H9 (cell line): ENCODE measurements around the gene SLCO2A1. TPM values are rescaled to one million over a fixed set of nuclear protein-coding genes. Genes with fewer than 3 reads are reported as not detected.

ENCODE experiments used
- DNase-seq: peaks from one replicate; pipeline ENCODE4 v3.0.0-alpha.2; 2017
- H2AFZ ChIP-seq: one replicate; pipeline ENCODE4 v1.6.1; 2013; ENCODE audit warnings: mild to moderate bottlenecking, low read length, control low read depth, moderate library complexity
- H2AK5ac ChIP-seq: 2 replicates; pipeline ENCODE4 v1.6.1; 2013; ENCODE audit warnings: low read length, control low read depth, mixed read lengths; ENCODE audit not compliant: insufficient read length
- H2BK120ac ChIP-seq: one replicate; pipeline ENCODE4 v1.6.1; 2013; ENCODE audit warnings: low read depth, mild to moderate bottlenecking, low read length, control low read depth, inconsistent platforms; ENCODE audit not compliant: poor library complexity, severe bottlenecking
- H2BK12ac ChIP-seq: 2 replicates; pipeline ENCODE4 v1.6.1; 2013; ENCODE audit warnings: low read length, control low read depth, mixed read lengths, low read depth; ENCODE audit not compliant: insufficient read length
- H2BK15ac ChIP-seq: 2 replicates; pipeline ENCODE4 v1.6.1; 2013; ENCODE audit warnings: low read depth, low read length, control low read depth
- H2BK20ac ChIP-seq: one replicate; pipeline ENCODE4 v1.6.1; 2013; ENCODE audit warnings: low read depth, mild to moderate bottlenecking, low read length, control low read depth, inconsistent platforms; ENCODE audit not compliant: poor library complexity, severe bottlenecking
- H2BK5ac ChIP-seq: 2 replicates; pipeline ENCODE4 v1.6.1; 2013; ENCODE audit warnings: low read length, control low read depth, mixed read lengths; ENCODE audit not compliant: insufficient read length
- H3K14ac ChIP-seq: 2 replicates; pipeline ENCODE4 v1.6.1; 2013; ENCODE audit warnings: low read length, control low read depth; ENCODE audit not compliant: insufficient read depth
- H3K18ac ChIP-seq: 2 replicates; pipeline ENCODE4 v1.6.1; 2013; ENCODE audit warnings: low read depth, mild to moderate bottlenecking, mixed read lengths, low read length, control low read depth; ENCODE audit not compliant: insufficient read length
- H3K23ac ChIP-seq: 2 replicates; pipeline ENCODE4 v1.6.1; 2013; ENCODE audit warnings: low read length, control low read depth, mixed read lengths, low read depth; ENCODE audit not compliant: insufficient read length
- H3K23me2 ChIP-seq: 2 replicates; pipeline ENCODE4 v1.6.1; 2013; ENCODE audit warnings: low read depth, mild to moderate bottlenecking, mixed read lengths, low read length, control low read depth; ENCODE audit not compliant: insufficient read length, poor library complexity, severe bottlenecking
- H3K27ac ChIP-seq: 2 replicates; pipeline ENCODE4 v1.5.1; 2013; ENCODE audit warnings: low read length, control low read depth, mixed read lengths, low read depth; ENCODE audit not compliant: insufficient read length
- H3K27me3 ChIP-seq: 2 replicates; pipeline ENCODE4 v1.6.1; 2013; ENCODE audit warnings: low read length, control low read depth, inconsistent platforms; ENCODE audit not compliant: insufficient read depth
- H3K4ac ChIP-seq: 2 replicates; pipeline ENCODE4 v1.6.1; 2013; ENCODE audit warnings: low read depth, mild to moderate bottlenecking, control low read depth, inconsistent platforms, low read length, moderate library complexity
- H3K4me1 ChIP-seq: 2 replicates; pipeline ENCODE4 v1.6.1; 2013; ENCODE audit warnings: low read length, control low read depth, inconsistent platforms; ENCODE audit not compliant: insufficient read depth
- H3K4me2 ChIP-seq: 2 replicates; pipeline ENCODE4 v1.6.1; 2013; ENCODE audit warnings: low read length, control low read depth, mixed read lengths; ENCODE audit not compliant: insufficient read length, insufficient read depth
- H3K56ac ChIP-seq: 2 replicates; pipeline ENCODE4 v1.6.1; 2013; ENCODE audit warnings: low read depth, mild to moderate bottlenecking, mixed read lengths, low read length, control low read depth; ENCODE audit not compliant: insufficient read length
- H3K79me1 ChIP-seq: 2 replicates; pipeline ENCODE4 v1.6.1; 2013; ENCODE audit warnings: low read depth, mild to moderate bottlenecking, moderate library complexity, low read length, control low read depth, inconsistent platforms; ENCODE audit not compliant: insufficient read depth, poor library complexity, severe bottlenecking
- H3K79me2 ChIP-seq: 2 replicates; pipeline ENCODE4 v1.6.1; 2013; ENCODE audit warnings: low read length, control low read depth, inconsistent platforms; ENCODE audit not compliant: insufficient read depth
- H3K9ac ChIP-seq: 2 replicates; pipeline ENCODE4 v1.6.1; 2013; ENCODE audit warnings: low read length, control low read depth, mixed read lengths; ENCODE audit not compliant: insufficient read length; ENCODE audit errors: extremely low read depth
- H3K9me3 ChIP-seq: one replicate; pipeline ENCODE4 v1.6.1; 2013; ENCODE audit warnings: low read depth, low read length, inconsistent platforms; ENCODE audit not compliant: control insufficient read depth
- H3T11ph ChIP-seq: one replicate; pipeline ENCODE4 v1.6.1; 2013; ENCODE audit warnings: mild to moderate bottlenecking, low read length, control low read depth, inconsistent platforms
- H4K20me1 ChIP-seq: one replicate; pipeline ENCODE4 v1.6.1; 2013; ENCODE audit not compliant: control insufficient read depth, insufficient read length, insufficient read depth
- H4K5ac ChIP-seq: 2 replicates; pipeline ENCODE4 v1.6.1; 2013; ENCODE audit warnings: low read depth, mild to moderate bottlenecking, mixed read lengths, low read length, control low read depth; ENCODE audit not compliant: insufficient read length
- H4K8ac ChIP-seq: replicated peaks from 2 replicates; pipeline ENCODE4 v1.6.1; 2013; ENCODE audit warnings: low read length, control low read depth, mixed read lengths, low read depth; ENCODE audit not compliant: insufficient read length
- H4K91ac ChIP-seq: 2 replicates; pipeline ENCODE4 v1.6.1; 2013; ENCODE audit warnings: low read depth, mild to moderate bottlenecking, moderate library complexity, mixed read lengths, low read length, control low read depth; ENCODE audit not compliant: insufficient read length
- H3K27ac Mint-ChIP-seq, 3 experiments: 2 replicates in 2 of 3; 3 replicates in 1 of 3; pipeline ENCODE4 v1.8.0; 2020 to 2021; ENCODE audit warnings: mixed read lengths in 3 of 3, mild to moderate bottlenecking in 1 of 3, moderate library complexity in 1 of 3
- H3K27me3 Mint-ChIP-seq: 2 replicates; pipeline ENCODE4 v1.8.0; 2021; ENCODE audit warnings: low read depth, mild to moderate bottlenecking, moderate library complexity, mixed read lengths
- H3K36me3 Mint-ChIP-seq, 3 experiments: 2 replicates in 2 of 3; 3 replicates in 1 of 3; pipeline ENCODE4 v1.8.0; 2020 to 2021; ENCODE audit warnings: low read depth in 3 of 3, mixed read lengths in 3 of 3; ENCODE audit not compliant: insufficient read depth in 1 of 3
- H3K4me1 Mint-ChIP-seq, 2 experiments: 2 replicates each; pipeline ENCODE4 v1.8.0; 2020; ENCODE audit warnings: mixed read lengths in 2 of 2
- H3K4me3 Mint-ChIP-seq, 2 experiments: 2 replicates in 1 of 2; 3 replicates in 1 of 2; pipeline ENCODE4 v1.8.0; 2020 to 2021; ENCODE audit warnings: mild to moderate bottlenecking in 2 of 2, mixed read lengths in 2 of 2, moderate library complexity in 1 of 2
- H3K9me3 Mint-ChIP-seq, 2 experiments: 2 replicates in 1 of 2; 3 replicates in 1 of 2; pipeline ENCODE4 v1.8.0; 2020; ENCODE audit warnings: mild to moderate bottlenecking in 2 of 2, mixed read lengths in 2 of 2, moderate library complexity in 1 of 2
- CTCF ChIP-seq: fragments of 200-600 bp; sonication (generic); conservative IDR thresholded peaks from 3 replicates; pipeline ENCODE4 v1.8.0; 2021; ENCODE audit warnings: antibody characterized with exemption, mild to moderate bottlenecking
- WGBS: extraction: QIAGEN DNeasy Blood & Tissue Kit; methylation state at CpG from one replicate; pipeline ENCODE4 v1.1.7; 2013; ENCODE audit warnings: missing lambda C conversion rate, low lambda C conversion rate, mixed read lengths; ENCODE audit not compliant: insufficient read length; ENCODE audit errors: extremely low coverage; 5-methylcytosine and 5-hydroxymethylcytosine counted together
- total RNA-seq: library from RNA; stranded (reverse); gene quantifications from 2 replicates; pipeline ENCODE4 v1.2.1, GENCODE V29; 2021

Gene SLCO2A1
- total RNA-seq, 1 experiment from 2014 or later = 0.98 TPM

- no peaks in the 10 kb centered on the region for H3K23me2 ChIP-seq
- H3K79me2 ChIP-seq = no peaks in the 10 kb centered on the region
- H4K91ac ChIP-seq = no peak overlapping the region
- no peak overlapping the region for H2BK5ac ChIP-seq
- H3K27me3 ChIP-seq = no peaks in the 10 kb centered on the region
- no peak overlapping the region for H2BK20ac ChIP-seq
- no peak overlapping the region for H4K8ac ChIP-seq
- H3K27me3 Mint-ChIP-seq = peaks cover 12% of the 10 kb centered on the region
- H3K9ac ChIP-seq = no peak overlapping the region
- WGBS = no CpG with 5 or more reads among the region's 2 CpGs
- H3K27ac Mint-ChIP-seq = no peak overlapping the region
- no peaks in the 10 kb centered on the region for H3K4me1 Mint-ChIP-seq
- H3K4me2 ChIP-seq = no peak overlapping the region
- no peaks in the 10 kb centered on the region for H4K20me1 ChIP-seq
- H3K14ac ChIP-seq = no peak overlapping the region
- H3T11ph ChIP-seq = no peak overlapping the region
- H2AFZ ChIP-seq = no peak overlapping the region
- H2BK12ac ChIP-seq = no peak overlapping the region
- no peaks in the 10 kb centered on the region for H3K9me3 ChIP-seq
- no peaks in the 10 kb centered on the region; a peak in 1 of 7 replicates for H3K36me3 Mint-ChIP-seq
- no peak overlapping the region for H3K18ac ChIP-seq
- no peak for DNase-seq
- no peaks in the 10 kb centered on the region for H3K79me1 ChIP-seq
- TF ChIP-seq CTCF = no peak
- H2BK120ac ChIP-seq = no peak overlapping the region
- H2BK15ac ChIP-seq = no peak overlapping the region
- H3K9me3 Mint-ChIP-seq = no peaks in the 10 kb centered on the region
- no peak overlapping the region for H2AK5ac ChIP-seq
- no peak overlapping the region for H3K23ac ChIP-seq
- no peak overlapping the region for H3K4ac ChIP-seq
- H3K56ac ChIP-seq = no peak overlapping the region
- H3K4me3 Mint-ChIP-seq = no peak overlapping the region
- no peaks in the 10 kb centered on the region for H3K4me1 ChIP-seq
- no peak overlapping the region for H3K27ac ChIP-seq
- H4K5ac ChIP-seq = no peak overlapping the region
Measured at GRCh38 chr3:134014270-134014669, 15.5 kb downstream of the SLCO2A1 start.
